GM21576 (cell line): ENCODE results near the gene FBXO33.

Experiments
- ATAC-seq: cut with Tn5 transposase; IDR thresholded peaks from one replicate; pipeline ENCODE4 v1.9.1; 2021; ENCODE audit warnings: mild to moderate bottlenecking, moderate library complexity; ENCODE audit not compliant: unreplicated experiment

FBXO33 gene

GRCh38 chr14:39432179-39432618, at the start of gene FBXO33:
Gene FBXO33, minus strand, starts transcription at chr14:39432433. Its CDS starts 271 bp downstream, at chr14:39432162.
- ATAC-seq = peak; percentile 78

DNA sequence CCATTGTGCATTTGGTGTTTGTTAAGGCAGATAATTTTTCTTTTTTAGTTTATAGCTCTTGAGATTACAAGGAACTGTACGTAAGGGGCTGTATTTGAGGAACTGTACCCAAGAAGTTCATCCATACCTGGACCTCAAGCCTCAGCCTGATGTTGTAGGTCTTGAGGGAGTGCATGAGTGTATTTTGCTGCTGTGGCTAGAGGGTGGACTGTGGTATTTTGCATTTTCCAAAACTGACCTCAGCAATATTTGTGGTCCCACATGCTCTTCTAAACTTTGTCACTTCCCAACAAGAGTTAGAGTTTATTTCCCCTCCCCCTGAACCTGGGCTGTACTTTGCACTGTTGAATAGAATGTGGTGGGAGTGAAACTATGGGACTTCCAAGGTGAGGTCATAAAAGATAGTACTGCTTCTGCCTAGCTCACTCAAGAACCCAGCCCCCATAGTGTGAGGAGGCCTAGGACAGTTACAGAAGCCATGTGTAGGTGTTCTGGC, 42.2 kb upstream of the FBXO33 start:
- peak; percentile 88 for ATAC-seq

DNA sequence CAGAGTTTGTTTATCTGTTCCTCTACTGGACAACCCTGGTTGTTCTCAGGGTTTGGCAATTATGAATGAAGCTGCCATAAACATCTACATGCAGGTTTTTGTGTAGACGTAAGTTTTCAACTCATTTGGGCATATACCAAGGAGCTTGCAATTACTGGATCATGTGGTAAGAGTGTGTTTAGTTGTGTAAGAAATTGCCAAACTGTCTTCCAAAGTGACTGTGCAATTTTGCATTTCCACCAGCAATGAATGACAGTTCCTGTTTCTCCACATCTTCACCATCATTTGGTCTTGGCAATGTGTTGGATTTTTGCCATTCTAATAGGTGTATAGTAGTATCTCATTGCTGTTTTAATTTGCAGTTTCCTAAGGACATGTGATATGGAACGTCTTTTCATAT, 39.8 kb upstream of the FBXO33 start:
- ATAC-seq = no peak

DNA sequence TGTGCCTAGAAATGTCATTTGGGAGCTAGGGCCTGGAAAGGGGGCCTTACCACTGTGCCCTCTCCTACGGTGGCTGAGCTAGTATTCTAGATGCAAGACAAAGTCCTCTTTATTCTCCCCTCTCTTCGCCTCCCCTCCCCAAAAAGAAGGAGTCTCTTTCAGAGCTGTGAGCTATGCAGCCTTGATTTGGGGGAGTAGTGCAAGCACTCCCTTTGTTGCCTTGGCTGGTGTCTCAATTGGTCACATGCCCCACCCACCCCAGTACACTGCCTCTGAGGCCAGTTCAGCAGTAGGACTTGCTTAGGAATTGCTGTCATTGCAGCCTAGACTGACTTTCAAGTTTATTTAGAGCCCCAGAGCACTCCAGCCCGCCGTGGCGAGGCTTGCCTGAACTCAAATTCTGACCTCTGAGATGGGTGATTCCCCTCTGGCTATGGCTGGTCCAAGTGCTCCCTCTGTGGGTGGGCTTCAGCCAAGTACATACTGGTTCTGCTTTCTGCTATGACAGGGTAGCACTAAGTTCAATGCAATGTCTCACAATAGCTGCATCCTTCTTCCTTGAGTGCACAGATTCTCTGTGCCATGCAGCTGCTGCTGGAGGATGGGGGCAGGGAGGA, 37.0 kb upstream of the FBXO33 start:
- ATAC-seq = peak; percentile 97

GRCh38 chr14:39467889-39468524, 35.8 kb upstream of the FBXO33 start:
- peak; percentile 54 for ATAC-seq

GRCh38 chr14:39459795-39460478, 27.7 kb upstream of the FBXO33 start:
- no peak for ATAC-seq

- ATAC-seq = no peak
Observed at GRCh38 chr14:39456702-39457250, 24.5 kb upstream of the FBXO33 start.

- ATAC-seq = no peak
Observed at GRCh38 chr14:39454906-39455539, 22.8 kb upstream of the FBXO33 start.

DNA sequence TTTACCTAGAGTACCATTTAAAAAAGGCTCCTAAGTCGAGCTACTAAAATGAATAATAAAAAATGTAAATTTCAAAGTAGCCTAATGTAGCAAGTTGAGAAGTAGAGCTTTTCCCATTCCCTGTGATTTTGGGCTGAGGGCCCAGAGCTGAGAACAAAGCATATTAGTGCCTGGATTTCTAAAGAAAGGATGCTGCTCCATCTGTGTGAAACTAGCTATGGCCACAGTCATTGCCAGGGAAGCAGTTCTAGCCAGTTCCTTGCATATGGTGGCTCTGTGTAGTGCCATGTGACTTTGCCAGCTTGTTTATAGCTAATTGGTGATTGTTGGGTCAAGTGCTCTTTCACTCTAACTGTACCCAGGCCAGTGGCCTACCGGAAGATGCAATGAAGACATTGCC, 20.4 kb upstream of the FBXO33 start:
- no peak for ATAC-seq

GRCh38 chr14:39451811-39452210, 19.6 kb upstream of the FBXO33 start:
- ATAC-seq = peak; percentile 49

DNA sequence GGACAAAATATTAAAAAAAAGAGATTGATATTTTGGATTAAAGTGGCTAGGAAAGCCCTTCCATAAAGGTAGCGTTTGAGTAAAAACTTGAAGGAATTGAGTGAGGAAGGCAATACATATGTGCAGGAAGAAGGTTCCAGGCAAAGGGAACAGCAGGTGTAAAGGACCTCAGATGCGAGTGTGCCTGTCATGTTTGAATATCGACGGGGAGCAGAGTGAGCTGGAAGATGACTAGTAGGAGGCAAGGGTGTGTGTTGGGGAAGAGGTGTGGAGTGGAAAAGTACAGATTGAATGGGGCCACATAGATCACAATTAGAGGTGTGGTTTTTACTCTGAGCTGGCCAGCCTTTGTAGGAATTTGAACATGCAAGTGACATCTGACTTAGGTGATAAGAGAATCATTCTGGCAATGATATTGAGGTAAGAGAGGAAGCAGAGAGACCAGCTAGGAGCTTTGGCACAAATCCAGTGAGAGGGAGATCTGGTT, 15.0 kb upstream of the FBXO33 start:
- ATAC-seq = no peak

DNA sequence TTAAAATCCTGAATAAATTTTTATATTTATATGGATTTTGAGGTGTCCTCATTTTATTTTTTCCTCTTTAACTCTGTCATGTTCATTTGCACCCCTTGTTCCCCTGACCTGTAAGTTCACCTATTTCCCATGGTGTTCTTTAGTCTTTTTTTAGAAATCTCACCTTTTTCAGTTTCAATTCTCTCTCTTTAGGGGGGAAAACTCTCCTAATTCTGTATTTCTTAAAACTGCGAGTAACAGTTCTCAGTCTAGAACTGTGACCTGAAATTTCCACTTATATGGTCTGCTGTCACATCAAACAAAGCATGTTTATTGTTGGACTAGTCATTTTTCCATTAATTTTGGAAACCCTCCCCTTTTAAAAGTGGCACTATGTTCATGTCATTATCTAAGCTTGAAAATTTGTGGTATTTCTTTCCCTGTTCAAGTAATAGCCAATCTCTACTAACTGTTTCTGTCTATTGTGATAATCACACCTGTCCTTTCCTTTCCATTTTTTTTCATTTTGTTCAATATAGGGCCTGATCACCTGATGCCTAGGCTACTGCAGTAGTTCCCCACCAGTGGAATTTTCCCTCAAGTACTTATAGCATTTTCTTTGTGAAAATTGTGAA, 14.0 kb upstream of the FBXO33 start:
- peak; percentile 57 for ATAC-seq

DNA sequence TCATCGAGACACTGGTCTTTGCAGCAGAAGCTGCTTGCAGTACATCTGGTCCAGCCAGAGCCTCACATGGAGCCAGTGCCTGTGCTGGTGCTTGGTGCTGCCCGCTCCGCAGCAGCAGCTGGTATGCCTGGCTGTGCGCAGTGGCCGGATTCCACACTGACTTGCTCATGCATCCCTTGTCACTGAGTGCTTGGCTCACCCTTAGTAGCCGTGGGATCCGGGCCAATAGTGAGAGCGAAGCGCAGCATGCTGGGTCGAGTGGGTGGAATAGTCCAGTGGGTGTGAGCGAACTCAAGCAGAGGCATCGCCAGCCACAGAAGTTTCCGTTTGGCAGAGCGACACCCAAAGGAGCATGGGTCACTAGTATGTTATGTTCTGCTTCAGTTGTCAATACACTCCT, 10.1 kb upstream of the FBXO33 start:
- ATAC-seq = no peak

DNA sequence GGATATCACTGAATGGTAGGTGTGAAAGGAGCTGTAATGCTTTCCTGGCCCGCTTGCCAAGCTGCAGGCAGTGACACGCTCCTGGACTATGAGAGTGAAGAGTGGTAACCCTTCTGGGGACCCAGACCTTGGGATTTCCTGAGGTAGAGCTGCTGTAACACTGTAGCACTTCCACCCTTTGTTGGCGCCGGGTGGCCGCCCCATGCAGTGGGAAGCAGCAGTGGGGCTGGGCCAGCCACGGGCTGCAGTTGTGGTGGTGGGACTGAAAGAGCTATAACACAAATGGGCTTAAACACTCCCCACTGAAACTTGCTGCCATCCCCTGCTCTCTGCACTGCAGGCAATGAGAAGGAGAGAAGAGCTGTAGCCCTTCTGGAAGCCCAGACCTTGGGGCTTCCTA, 9.6 kb upstream of the FBXO33 start:
- no peak for ATAC-seq

DNA sequence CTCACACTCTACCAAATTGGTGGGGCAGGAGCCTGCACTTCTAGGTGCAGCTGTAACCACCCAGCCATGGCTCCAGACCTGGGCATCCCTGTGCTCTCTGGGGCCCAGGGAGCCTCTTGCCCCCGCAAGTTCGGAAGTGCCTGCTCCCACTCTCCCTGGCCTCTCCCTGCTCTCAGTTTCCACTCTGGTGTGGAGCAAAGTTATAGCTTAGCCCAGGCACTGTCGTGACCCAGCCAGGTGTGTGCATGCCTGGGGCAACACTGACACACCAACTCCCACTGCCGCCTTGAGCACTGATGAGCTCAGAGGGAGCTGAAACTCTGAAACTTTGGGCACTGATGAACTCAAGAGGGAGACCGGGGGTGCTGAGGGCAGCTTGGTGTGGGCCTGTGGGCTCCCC, 8.7 kb upstream of the FBXO33 start:
- ATAC-seq = no peak

DNA sequence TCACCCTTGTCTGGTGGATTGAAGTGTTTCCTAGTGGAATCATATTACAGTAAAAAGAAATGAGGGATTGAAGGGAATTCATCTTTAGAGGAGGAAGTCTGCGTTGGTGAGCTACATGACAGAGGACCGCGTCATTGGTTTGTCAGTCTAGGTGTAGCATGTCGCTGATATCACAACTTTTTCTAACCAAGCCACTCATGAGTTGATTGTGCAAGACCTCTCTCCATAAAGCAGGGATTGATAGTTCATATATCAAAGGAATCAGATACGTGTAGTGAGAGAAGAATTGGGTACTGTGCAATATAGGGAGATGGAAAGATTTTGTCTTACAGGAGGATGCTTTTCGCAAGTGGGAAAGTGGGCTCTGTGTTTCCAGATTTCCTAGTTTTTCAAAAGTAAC, 3.0 kb upstream of the FBXO33 start:
- ATAC-seq = no peak

DNA sequence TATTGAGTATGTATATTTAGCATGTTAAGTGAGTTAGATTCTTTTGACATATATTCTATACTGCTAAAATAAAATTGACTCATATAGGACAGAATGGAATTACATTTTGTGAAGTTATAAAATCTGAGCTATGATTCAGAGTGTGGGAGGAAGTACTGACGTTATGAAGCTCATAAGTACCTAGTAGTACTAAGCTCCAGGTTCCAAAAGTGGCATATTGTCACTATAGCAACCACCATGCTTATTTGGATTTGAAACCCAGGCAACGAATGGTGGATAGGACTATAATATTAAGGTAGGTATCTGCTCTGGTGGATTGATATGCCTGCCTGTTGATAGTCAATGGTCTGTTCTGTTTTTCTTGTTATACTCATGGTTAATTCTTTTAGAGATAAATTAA, 2.2 kb upstream of the FBXO33 start:
- no peak for ATAC-seq

GRCh38 chr14:39433452-39433813, 1.2 kb upstream of the FBXO33 start:
- no peak for ATAC-seq

GRCh38 chr14:39432619-39433451, 602 bp upstream of the FBXO33 start:
- ATAC-seq = peak; percentile 64
